ENCODE results near the gene ZNF28.
"Not testable (repeated sequence)": the region's sequence is repeated elsewhere in the genome, so short reads cannot be mapped to it uniquely, and the experiment has no call there.

Gene ZNF28

GRCh38 chr19:52821204-52821960 is at the start of gene ZNF28:
TSS of gene ZNF28 (minus strand) at chr19:52821633. CDS start at chr19:52817958, 3,675 bp downstream.
- DNase-seq: peak; percentile 40

DNA sequence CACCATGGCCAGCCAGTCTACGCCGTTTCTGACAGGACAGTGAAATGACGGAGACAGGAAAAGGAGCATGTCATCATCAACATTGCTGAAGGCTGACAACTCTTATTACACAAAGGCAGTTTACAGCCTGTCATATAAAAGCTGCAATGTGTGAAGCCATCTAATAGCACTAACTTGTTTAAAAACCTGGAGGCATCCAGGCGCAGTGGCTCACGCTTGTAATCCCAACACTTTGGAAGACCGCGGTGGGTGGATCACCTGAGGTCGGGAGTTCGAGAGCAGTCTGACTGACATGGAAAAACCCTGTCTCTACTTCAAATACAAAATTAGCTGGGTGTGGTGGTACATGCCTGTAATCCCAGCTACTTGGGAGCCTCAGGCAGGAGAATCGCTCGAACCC is 46.6 kb upstream of the ZNF28 start:
- DNase-seq: not testable (repeated sequence)

DNA sequence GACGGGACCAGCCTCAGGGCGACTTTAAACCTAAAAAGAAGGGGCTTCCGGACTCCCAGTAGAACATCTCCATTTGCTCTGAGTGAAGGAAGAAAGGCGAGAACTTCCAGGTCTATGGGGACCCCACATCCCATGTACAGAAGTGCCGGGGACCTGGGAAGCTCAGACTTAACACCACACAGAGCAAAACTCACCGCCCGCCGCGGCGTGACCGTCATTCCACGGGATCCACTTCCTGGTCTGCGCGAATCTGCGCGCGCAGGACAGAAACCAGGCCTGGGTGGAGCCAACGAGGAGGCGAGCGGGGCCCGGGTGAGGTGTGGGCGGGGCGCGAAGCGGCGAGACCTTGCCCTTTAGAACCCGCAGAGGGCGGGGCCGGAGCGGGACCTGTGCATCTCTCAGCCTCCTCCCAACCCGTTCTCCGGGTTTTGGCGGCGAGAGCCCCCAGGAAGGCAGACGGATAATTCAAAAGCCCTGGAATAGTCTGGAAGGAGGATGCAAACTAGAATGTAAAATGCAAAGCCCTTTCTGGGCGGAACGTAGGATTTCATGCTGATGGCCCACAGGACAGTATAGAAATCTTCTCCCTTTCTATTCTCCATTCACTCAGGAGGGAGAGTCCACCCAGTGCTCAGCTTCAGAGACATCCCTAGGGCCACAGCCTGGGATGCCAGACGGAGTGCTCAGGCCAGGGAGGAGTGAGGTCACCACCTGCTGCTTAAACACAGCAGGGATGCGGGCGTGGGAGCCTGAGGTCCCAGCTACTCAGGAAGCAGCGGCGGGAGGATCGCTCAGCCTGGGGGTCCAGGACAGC is 36.2 kb upstream of the ZNF28 start, which contains the start of gene ZNF468:
TSS of gene ZNF468 (minus strand) at position 242 of the 814 bp plus-strand sequence. CDS start 3,347 bp downstream, outside the sequence.
- DNase-seq: peak; percentile 59

- DNase-seq: not testable (repeated sequence)
Observed at GRCh38 chr19:52856540-52857377, 35.3 kb upstream of the ZNF28 start.

DNA sequence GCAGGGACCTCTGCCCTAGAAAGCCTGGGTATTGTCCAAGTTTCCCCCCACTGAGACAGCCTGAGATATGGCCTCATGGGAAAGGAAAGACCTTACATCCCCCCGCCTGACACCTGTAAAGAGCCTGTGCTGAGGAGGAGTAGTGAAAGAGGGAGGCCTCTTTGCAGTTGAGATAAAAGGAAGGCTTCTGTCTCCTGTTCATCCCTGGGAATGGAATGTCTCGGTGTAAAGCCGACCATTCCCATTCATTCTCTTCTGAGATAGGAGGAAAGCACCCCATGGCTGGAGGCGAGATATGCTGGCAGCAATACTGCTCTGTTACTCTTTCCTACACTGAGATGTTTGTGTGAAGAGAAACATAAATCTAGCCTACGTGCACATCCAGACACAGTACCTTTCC is 25.9 kb upstream of the ZNF28 start:
- DNase-seq: not testable (repeated sequence)

- not testable (repeated sequence) for DNase-seq
Observed at GRCh38 chr19:52840825-52841465, 19.5 kb upstream of the ZNF28 start.

- DNase-seq: not testable (repeated sequence)
Observed at GRCh38 chr19:52834289-52834688, 12.9 kb upstream of the ZNF28 start.

DNA sequence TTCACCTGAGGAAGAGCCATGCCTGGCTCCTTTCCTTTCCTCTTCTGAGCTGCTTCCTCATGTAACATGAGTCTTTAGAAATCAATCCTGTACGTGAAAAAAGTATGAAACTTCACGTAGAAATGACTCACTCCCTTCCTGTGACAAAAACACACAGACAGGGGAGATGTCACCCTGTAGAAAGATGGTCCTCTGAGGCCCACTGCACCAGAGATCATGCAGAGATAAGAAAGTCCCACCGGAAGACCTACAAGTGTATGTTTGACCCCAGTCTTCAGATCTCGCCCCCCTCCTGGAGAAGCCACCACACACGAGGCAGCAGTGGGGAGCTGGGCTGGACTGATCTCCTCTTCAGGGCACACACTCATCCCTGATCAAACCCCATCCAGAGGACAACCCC is 12.1 kb upstream of the ZNF28 start:
- DNase-seq: not testable (repeated sequence)

DNA sequence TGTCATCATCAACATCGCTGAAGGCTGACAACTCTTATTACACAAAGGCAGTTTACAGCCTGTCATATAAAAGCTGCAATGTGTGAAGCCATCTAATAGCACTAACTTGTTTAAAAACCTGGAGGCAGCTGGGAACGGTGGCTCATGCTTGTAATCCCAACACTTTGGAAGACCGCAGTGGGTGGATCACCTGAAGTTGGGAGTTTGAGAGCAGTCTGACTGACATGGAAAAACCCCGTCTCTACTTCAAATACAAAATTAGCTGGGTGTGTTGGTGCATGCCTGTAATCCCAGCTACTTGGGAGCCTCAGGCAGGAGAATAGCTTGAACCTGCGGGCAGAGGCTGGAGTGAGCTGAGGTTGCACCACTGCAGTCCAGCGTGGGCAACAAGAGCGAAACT is 8.4 kb upstream of the ZNF28 start:
- DNase-seq: not testable (repeated sequence)

- no peak for DNase-seq
Observed at GRCh38 chr19:52825765-52826164, 4.3 kb upstream of the ZNF28 start.

DNA sequence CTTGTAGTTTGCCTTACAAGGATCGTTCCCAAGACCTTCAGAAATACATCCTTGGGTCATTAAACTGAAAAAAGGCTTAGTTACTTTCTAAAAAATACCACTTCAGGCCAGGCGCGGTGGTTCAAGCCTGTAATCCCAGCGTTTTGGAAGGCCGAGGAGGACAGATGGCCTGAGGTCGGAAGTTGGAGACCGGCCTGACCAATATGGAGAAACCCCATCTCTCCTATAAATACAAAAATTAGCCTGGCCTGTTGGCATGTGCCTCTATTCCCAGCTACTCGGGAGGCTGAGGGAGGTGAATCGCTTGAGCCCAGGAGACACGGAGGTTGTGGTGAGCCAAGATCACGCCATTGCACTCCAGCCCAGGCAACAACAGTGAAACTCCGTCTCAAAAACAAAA is 2.2 kb upstream of the ZNF28 start:
- no peak for DNase-seq

DNA sequence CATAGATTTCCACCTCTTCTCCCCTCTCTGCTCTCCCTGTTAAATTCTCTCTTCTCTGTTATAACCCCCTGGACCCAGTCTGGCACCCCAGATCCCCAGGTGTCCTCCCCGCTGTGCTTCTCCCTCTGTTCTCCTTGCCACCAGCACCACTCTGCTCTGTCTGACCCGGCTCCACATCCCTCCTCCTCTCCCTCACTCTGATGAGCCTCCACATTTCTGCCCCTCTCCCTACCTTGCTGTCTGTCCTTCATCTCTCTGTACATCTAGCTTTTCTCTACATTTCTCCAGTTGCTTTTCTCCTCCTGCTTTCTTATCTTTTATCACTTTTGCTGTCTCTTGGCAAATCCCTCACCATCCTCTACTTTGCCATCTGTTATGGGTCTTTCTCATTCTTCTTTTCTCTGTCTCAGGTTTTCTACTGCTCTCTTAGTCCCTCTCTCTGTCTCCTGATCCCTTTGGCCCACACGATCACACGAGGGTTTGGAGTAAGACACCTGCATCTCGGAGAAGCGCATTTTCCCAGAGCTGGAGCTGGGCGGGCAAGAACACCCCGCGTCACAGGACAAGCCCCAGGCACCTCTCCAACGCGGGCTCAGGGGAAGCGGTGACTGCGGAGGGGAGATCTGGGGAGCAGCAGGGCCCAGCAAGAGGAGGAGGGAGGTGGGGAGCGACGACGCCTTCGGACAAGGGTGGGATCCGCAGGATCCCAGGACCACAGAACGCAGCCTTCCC is 795 bp downstream of the ZNF28 start:
- DNase-seq: peak; percentile 5

- no peak for DNase-seq
Observed at GRCh38 chr19:52809801-52810200, 11.6 kb downstream of the ZNF28 start.

DNA sequence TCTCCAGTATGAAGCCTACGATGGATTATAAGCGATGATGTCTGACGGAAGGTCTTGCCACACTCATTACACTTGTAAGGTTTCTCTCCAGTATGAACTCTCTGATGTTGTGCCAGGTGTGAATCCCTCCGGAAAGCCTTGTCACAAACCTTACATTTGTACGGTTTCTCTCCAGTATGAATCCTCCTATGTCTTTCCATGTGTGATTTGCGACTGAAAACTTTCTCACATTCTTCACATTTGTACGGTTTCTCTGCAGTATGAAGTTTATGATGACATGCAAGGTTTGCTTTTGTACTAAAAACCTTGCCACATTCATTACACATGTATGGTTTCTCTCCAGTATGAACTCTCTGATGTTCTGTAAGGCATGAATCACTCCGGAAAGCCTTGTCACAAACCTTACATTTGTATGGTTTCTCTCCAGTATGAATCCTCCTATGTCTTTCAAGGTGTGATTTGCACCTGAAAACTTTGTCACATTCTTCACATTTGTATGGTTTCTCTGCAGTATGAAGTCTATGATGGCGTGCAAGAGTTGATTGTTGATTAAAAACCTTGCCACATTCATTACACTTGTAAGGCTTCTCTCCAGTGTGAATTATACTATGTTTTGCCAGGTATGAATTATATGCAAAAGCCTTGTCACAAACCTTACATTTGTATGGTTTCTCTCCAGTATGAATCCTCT is 21.3 kb downstream of the ZNF28 start:
- DNase-seq: not testable (repeated sequence)

DNA sequence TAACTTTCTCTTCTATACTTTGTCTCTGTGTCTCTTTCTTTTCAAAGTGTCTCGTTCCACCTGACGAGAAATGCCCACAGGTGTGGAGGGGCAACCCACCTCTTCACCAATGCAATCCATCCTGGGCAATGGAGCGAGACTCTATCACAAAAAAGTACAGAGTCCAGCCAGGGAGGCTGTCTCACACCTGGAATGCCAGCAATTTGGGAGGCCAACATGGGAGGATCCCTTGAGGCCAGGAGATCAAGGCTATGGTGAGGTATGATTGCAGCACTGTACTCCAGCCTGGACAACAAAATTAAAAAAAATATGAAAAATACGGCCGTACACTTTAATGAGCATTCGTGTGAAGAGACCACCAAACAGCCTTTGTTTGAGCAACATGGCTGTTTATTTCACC is 32.0 kb downstream of the ZNF28 start:
- no peak for DNase-seq

DNA sequence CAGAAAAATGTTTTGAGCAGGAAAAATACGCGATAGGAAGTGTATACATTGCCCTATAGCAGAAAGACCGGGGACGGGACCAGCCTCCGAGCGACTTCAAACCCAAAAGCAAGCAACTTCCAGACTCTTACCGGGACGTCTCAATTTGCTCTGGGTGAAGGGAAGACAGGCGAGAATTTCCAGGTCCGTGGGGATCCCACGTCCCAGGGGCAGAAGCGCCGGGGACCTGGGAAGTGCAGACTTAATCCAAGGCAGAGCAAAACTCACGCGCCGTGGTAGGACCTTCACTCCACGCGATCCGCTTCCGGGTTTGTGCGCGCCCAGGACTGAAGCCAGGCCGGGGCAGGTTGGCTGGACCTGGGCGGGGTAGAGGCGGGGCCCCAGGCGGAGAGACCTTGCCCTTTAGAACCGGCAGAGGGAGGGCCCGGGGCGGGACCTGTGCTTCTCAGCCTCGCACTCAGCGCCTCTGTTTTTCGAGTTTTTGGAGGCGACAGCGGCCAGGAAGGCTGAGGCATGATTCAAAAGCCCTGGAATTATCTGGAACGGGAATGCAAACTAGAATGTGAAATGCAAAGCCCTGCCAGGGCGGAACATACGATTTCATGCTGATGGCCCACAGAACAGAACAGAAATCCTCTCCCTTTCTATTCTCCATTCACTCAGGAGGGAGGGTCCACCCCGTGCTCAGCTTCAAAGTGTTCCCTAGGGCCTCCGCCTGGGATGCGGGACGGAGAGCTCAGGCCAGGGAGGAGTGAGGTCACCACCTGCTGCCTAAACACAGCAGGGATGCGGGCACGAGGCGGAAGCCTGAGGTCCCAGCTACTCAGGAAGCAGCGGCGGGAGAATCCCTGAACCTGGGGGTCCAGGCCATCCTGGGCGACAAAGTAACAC is 34.7 kb downstream of the ZNF28 start, which contains the start of gene ZNF600:
TSS of gene ZNF600 (minus strand) at position 328 of the 891 bp plus-strand sequence. CDS start 7,903 bp downstream, outside the sequence.
- DNase-seq: peak; percentile 38

GRCh38 chr19:52786078-52786463 is 35.4 kb downstream of the ZNF28 start:
- DNase-seq: no peak

GRCh38 chr19:52785506-52785905 is 35.9 kb downstream of the ZNF28 start:
- no peak for DNase-seq

- DNase-seq: not testable (repeated sequence)
Observed at GRCh38 chr19:52782864-52783263, 38.6 kb downstream of the ZNF28 start.

DNA sequence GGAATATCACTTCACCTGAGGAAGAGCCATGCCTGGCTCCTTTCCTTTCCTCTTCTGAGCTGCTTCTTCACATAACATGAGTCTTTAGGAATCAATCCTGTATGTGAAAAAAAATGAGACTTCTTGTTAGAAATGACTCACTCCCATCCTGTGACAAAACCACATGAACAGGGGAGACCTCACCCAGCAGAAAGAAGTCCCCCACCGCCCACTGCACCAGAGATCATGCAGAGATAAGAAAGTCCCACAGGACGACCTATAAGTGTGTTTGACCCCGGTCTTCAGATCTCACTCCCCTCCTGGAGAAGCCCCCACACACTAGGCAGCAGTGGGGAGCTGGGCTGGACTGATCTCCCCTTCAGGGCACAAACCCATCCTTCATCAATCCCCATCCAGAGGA is 42.6 kb downstream of the ZNF28 start:
- no peak for DNase-seq
